Caco-2 (cell line): ENCODE data around the gene PIP4K2A. TPM values are rescaled to one million over a fixed set of nuclear protein-coding genes. Genes with fewer than 3 reads are reported as not detected.

Source experiments
- BruUV-seq: library from RNA; stranded (reverse); fragments of 400-500 nt; replicated peaks from 2 replicates; lab custom pipeline; 2021; lab: Mats Ljungman, UMichigan
- CTCF ChIA-PET: fragments of 300-600 bp; sonication (Branson Sonifier 250); formaldehyde crosslinking; loops from one replicate; lab custom pipeline; 2022; ENCODE audit warnings: antibody characterized with exemption; lab: Charles Lee
- POLR2A ChIA-PET: fragments of 300-600 bp; sonication (Branson Sonifier 250); formaldehyde crosslinking; loops from one replicate; lab custom pipeline; 2022; ENCODE audit warnings: antibody characterized with exemption; lab: Charles Lee
- DNase-seq, 2 experiments: peaks; one replicate each; pipeline versions ENCODE4 v3.0.0 to v3.0.0-alpha.2; 2020 to 2022
- H3K27me3 ChIP-seq: replicated peaks from 2 replicates; pipeline ENCODE4 v1.6.0; 2011; ENCODE audit warnings: low read length; ENCODE audit not compliant: control insufficient read depth, insufficient read depth
- H3K36me3 ChIP-seq: 2 replicates; pipeline ENCODE4 v1.5.1; 2011; ENCODE audit warnings: low read length; ENCODE audit not compliant: control insufficient read depth, insufficient read depth
- H3K4me1 ChIP-seq: fragments of 250-450 bp; sonication (Bioruptor Pico); 2 replicates; pipeline ENCODE4 v1.5.1; 2020; ENCODE audit warnings: mild to moderate bottlenecking
- H3K4me3 ChIP-seq: 2 replicates; pipeline ENCODE4 v1.5.1; 2011; ENCODE audit warnings: low read depth, mild to moderate bottlenecking, control low read depth, low read length
- H3K9me3 ChIP-seq: fragments of 250-450 bp; sonication (Bioruptor Pico); 2 replicates; pipeline ENCODE4 v1.5.1; 2020; ENCODE audit warnings: mild to moderate bottlenecking, moderate library complexity
- H3K27ac Mint-ChIP-seq: one replicate; pipeline ENCODE4 v1.8.0; 2022; ENCODE audit warnings: mixed read lengths; ENCODE audit not compliant: unreplicated experiment
- H3K27me3 Mint-ChIP-seq: one replicate; pipeline ENCODE4 v1.8.0; 2022; ENCODE audit warnings: mixed read lengths; ENCODE audit not compliant: insufficient read depth, unreplicated experiment
- H3K36me3 Mint-ChIP-seq: one replicate; pipeline ENCODE4 v1.8.0; 2022; ENCODE audit warnings: mild to moderate bottlenecking, mixed read lengths; ENCODE audit not compliant: insufficient read depth, unreplicated experiment
- H3K4me1 Mint-ChIP-seq: one replicate; pipeline ENCODE4 v1.8.0; 2022; ENCODE audit warnings: low read depth, mixed read lengths; ENCODE audit not compliant: unreplicated experiment
- H3K4me3 Mint-ChIP-seq: one replicate; pipeline ENCODE4 v1.8.0; 2022; ENCODE audit warnings: mild to moderate bottlenecking, moderate library complexity, mixed read lengths; ENCODE audit not compliant: unreplicated experiment
- H3K9me3 Mint-ChIP-seq: one replicate; pipeline ENCODE4 v1.8.0; 2022; ENCODE audit warnings: mixed read lengths; ENCODE audit not compliant: unreplicated experiment
- intact Hi-C: fragments of 100-400 bp; cut with micrococcal nuclease; formaldehyde crosslinking; loops from one replicate; pipeline ENCODE4 v1.10.0; 2022; ENCODE audit not compliant: unreplicated experiment
- total RNA-seq: library from RNA; stranded (reverse); gene quantifications from 2 replicates; pipeline ENCODE4 v1.2.3, GENCODE V29; 2022
- TF ChIP-seq, protein P1 (sequence below), 2 experiments: fragments of 200-600 bp in 1 of 2; IDR thresholded peaks; 1 replicate in 1 of 2; 2 replicates in 1 of 2; pipeline versions ENCODE4 v1.5.1 to v1.8.0; 2011 to 2022; ENCODE audit warnings: antibody characterized with exemption in 1 of 2, control low read depth in 1 of 2, inconsistent platforms in 1 of 2, low read depth in 1 of 2, low read length in 1 of 2, mild to moderate bottlenecking in 1 of 2, moderate library complexity in 1 of 2; ENCODE audit not compliant: insufficient read depth in 1 of 2, severe bottlenecking in 1 of 2, unreplicated experiment in 1 of 2

PIP4K2A gene
- total RNA-seq, 1 experiment from 2014 or later = 26.9 TPM

DNA sequence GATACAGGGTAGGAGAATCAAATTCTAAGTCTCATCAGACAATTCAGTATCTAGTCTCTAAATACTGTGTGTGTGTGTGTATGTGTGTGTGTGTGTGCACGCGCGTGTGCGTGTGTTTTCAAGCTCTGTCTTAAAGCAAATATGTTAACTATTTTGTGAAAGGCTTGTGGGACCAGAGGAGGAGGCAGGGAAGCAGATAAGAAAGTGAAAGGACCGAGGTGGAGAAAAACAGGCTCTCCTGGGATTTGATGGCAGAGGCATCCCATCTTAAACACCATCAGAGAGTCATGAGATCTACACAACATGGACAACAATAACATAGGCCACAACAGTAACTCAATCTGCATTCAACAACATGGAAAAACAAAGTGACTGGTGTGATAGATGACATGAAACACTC lies 67.1 kb downstream of the PIP4K2A start:
- H3K4me3 ChIP-seq = no peak overlapping the region
- no peaks in the 10 kb centered on the region for H3K27me3 ChIP-seq
- intact Hi-C loops = no loop called here
- H3K9me3 ChIP-seq = no peaks in the 10 kb centered on the region
- no peak for DNase-seq
- Mint-ChIP-seq H3K4me3 (no peak overlapping the region), H3K36me3 (peaks cover 5% of the 10 kb centered on the region), H3K27ac (no peak overlapping the region), H3K27me3 (no peaks in the 10 kb centered on the region), H3K4me1 (peaks cover 24% of the 10 kb centered on the region), H3K9me3 (no peaks in the 10 kb centered on the region)
- TF ChIP-seq, protein P1, sequence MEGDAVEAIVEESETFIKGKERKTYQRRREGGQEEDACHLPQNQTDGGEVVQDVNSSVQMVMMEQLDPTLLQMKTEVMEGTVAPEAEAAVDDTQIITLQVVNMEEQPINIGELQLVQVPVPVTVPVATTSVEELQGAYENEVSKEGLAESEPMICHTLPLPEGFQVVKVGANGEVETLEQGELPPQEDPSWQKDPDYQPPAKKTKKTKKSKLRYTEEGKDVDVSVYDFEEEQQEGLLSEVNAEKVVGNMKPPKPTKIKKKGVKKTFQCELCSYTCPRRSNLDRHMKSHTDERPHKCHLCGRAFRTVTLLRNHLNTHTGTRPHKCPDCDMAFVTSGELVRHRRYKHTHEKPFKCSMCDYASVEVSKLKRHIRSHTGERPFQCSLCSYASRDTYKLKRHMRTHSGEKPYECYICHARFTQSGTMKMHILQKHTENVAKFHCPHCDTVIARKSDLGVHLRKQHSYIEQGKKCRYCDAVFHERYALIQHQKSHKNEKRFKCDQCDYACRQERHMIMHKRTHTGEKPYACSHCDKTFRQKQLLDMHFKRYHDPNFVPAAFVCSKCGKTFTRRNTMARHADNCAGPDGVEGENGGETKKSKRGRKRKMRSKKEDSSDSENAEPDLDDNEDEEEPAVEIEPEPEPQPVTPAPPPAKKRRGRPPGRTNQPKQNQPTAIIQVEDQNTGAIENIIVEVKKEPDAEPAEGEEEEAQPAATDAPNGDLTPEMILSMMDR (IDR thresholded peaks at IDR 0.05; ENCODE audit: insufficient read depth in 1 of 2, low read depth in 1 of 2, low read length in 1 of 2, severe bottlenecking in 1 of 2, unreplicated experiment in 1 of 2) = no peak
- H3K4me1 ChIP-seq = peaks cover 39% of the 10 kb centered on the region
- no peaks in the 10 kb centered on the region for H3K36me3 ChIP-seq
- CTCF ChIA-PET = no interaction called here
- BruUV-seq = no TSS peak
- POLR2A ChIA-PET = no interaction called here

DNA sequence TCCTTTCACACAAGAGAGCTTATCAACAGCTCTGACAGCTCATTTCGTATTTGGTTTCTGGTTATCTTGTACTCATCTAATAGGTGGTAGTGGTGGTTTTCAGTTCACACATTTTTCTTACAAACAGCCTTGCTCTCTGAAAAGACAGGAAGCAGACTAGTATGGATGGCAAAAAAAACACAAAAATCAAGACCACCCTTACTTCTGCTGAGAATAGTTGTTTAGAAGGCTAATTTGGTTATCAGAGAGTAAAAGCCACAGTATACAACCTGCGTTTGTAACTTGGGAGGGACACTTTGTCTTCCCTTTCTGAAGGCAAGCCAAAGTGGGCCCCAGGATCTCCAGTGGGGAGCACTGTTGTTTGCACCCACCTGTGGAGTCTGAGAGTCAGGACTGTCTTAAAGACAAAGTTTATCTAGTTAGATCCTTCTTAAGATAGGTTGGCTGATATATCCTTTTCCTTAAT lies 68.0 kb downstream of the PIP4K2A start:
- H3K27me3 ChIP-seq = no peaks in the 10 kb centered on the region
- Mint-ChIP-seq H3K27ac (no peak overlapping the region), H3K9me3 (no peaks in the 10 kb centered on the region), H3K4me1 (peaks cover 21% of the 10 kb centered on the region), H3K4me3 (no peak overlapping the region), H3K36me3 (peaks cover 3% of the 10 kb centered on the region), H3K27me3 (no peaks in the 10 kb centered on the region)
- TF ChIP-seq, protein P1 (IDR thresholded peaks at IDR 0.05; ENCODE audit: insufficient read depth in 1 of 2, low read depth in 1 of 2, low read length in 1 of 2, severe bottlenecking in 1 of 2, unreplicated experiment in 1 of 2) = no peak
- ChIA-PET CTCF (no interaction called here), POLR2A (no interaction called here)
- DNase-seq = no peak
- H3K9me3 ChIP-seq = no peaks in the 10 kb centered on the region
- H3K36me3 ChIP-seq = no peaks in the 10 kb centered on the region
- no peak overlapping the region for H3K4me3 ChIP-seq
- peaks cover 34% of the 10 kb centered on the region for H3K4me1 ChIP-seq
- intact Hi-C loops = no loop called here
- BruUV-seq = no TSS peak

DNA sequence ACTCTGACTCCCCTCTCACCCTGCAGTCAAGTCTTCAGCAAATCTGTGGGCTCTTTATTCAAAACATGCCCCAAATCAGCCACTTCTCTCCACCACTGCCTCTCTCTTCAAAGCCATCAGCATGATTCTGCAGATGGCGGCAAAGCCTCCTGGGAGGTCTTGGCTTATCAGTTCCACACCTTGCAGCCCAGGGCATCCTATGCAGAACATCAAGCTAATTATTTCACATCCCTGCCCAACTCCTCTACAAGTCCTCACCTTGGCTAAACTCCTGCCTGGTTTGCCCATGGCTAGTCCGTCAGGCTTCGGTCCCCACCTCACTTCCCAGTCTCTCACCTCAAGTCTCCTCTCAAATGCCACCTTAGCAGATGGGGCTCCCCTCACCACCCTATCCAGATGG lies 70.2 kb downstream of the PIP4K2A start:
- no peaks in the 10 kb centered on the region for H3K36me3 Mint-ChIP-seq
- H3K9me3 Mint-ChIP-seq = no peaks in the 10 kb centered on the region
- DNase-seq = no peak
- TF ChIP-seq, protein P1 (IDR thresholded peaks at IDR 0.05; ENCODE audit: insufficient read depth in 1 of 2, low read depth in 1 of 2, low read length in 1 of 2, severe bottlenecking in 1 of 2, unreplicated experiment in 1 of 2) = no peak
- Histone ChIP-seq H3K9me3 (no peaks in the 10 kb centered on the region), H3K27me3 (no peaks in the 10 kb centered on the region), H3K4me3 (no peak overlapping the region), H3K4me1 (peaks cover 24% of the 10 kb centered on the region), H3K36me3 (no peaks in the 10 kb centered on the region)
- H3K4me1 Mint-ChIP-seq = peaks cover 14% of the 10 kb centered on the region
- CTCF ChIA-PET = no interaction called here
- H3K27me3 Mint-ChIP-seq = no peaks in the 10 kb centered on the region
- BruUV-seq = no TSS peak
- no peak overlapping the region for H3K27ac Mint-ChIP-seq
- POLR2A ChIA-PET = no interaction called here
- no peak overlapping the region for H3K4me3 Mint-ChIP-seq
- intact Hi-C loops = no loop called here
